Measurements from ENCODE around the gene ZNF565. TPM values are rescaled to one million over a fixed set of nuclear protein-coding genes. Genes with fewer than 3 reads are reported as not detected.

The ZNF565 gene
- total RNA-seq, 4 donors from 2014 or later, result 3.0 to 9.2 (median 4.9) TPM

- no peak for TF ChIP-seq POLR2A (IDR thresholded peaks at IDR 0.05)
- no peak for TF ChIP-seq CTCF (IDR thresholded peaks at IDR 0.05)
- Histone ChIP-seq H3K27me3 (no peaks in the 10 kb centered on the region), H3K9me3 (peaks cover 0 to 13% (median 0%) of the 10 kb centered on the region in 4 donors), H3K4me1 (peaks cover 0 to 15% (median 0%) of the 10 kb centered on the region in 4 donors), H3K36me3 (peaks cover 0 to 79% (median 7%) of the 10 kb centered on the region in 3 donors), H3K27ac (no peak overlapping the region), H3K4me3 (no peak overlapping the region)
- no peak for DNase-seq
Measured at GRCh38 chr19:36225219-36225892, 10.9 kb upstream of the ZNF565 start.

GRCh38 chr19:36222503-36222902 lies 8.0 kb upstream of the ZNF565 start:
- Histone ChIP-seq H3K9me3 (peaks cover 0 to under 1% (median 0%) of the 10 kb centered on the region in 4 donors), H3K36me3 (peaks cover 0 to 62% (median 0%) of the 10 kb centered on the region in 3 donors), H3K27ac (no peak overlapping the region), H3K27me3 (no peaks in the 10 kb centered on the region), H3K4me3 (no peak overlapping the region), H3K4me1 (peaks cover 0 to 15% (median 0%) of the 10 kb centered on the region in 4 donors)
- no peak for TF ChIP-seq CTCF (IDR thresholded peaks at IDR 0.05)
- no peak for TF ChIP-seq POLR2A (IDR thresholded peaks at IDR 0.05)
- no peak for DNase-seq

GRCh38 chr19:36221474-36221873 lies 7.0 kb upstream of the ZNF565 start:
- H3K4me3 ChIP-seq, result no peak overlapping the region
- H3K9me3 ChIP-seq, result no peaks in the 10 kb centered on the region
- no peak for DNase-seq
- H3K4me1 ChIP-seq, result peaks cover 0 to 22% (median 0%) of the 10 kb centered on the region in 4 donors
- H3K27me3 ChIP-seq, result no peaks in the 10 kb centered on the region
- TF ChIP-seq CTCF (IDR thresholded peaks at IDR 0.05) (no peak), POLR2A (IDR thresholded peaks at IDR 0.05) (no peak)
- H3K36me3 ChIP-seq, result peaks cover 0 to 52% (median 0%) of the 10 kb centered on the region in 3 donors
- H3K27ac ChIP-seq, result no peak overlapping the region

- TF ChIP-seq POLR2A (IDR thresholded peaks at IDR 0.05) (no peak), CTCF (IDR thresholded peaks at IDR 0.05) (no peak)
- Histone ChIP-seq H3K27ac (peak overlapping the region; percentile 93 to 96 (median 93)), H3K9me3 (no peaks in the 10 kb centered on the region), H3K27me3 (no peaks in the 10 kb centered on the region), H3K36me3 (peaks cover 0 to 11% (median 0%) of the 10 kb centered on the region in 3 donors), H3K4me1 (peaks cover 0 to 14% (median 3%) of the 10 kb centered on the region in 4 donors), H3K4me3 (peak overlapping the region; percentile 75 to 95 (median 83))
- peak in 1 of 3 donors; percentile 24 for DNase-seq
Measured at GRCh38 chr19:36215276-36216123, 1.0 kb upstream of the ZNF565 start.

- Histone ChIP-seq H3K4me1 (peaks cover 0 to 14% (median 3%) of the 10 kb centered on the region in 4 donors), H3K9me3 (no peaks in the 10 kb centered on the region), H3K27me3 (no peaks in the 10 kb centered on the region), H3K4me3 (no peak overlapping the region), H3K36me3 (no peaks in the 10 kb centered on the region), H3K27ac (no peak overlapping the region)
- TF ChIP-seq CTCF (IDR thresholded peaks at IDR 0.05) (no peak), POLR2A (IDR thresholded peaks at IDR 0.05) (no peak)
- no peak for DNase-seq
Measured at GRCh38 chr19:36212895-36213294, 1.6 kb downstream of the ZNF565 start.

All from Peyer's patch (tissue), 4 donors.